HG02623 (cell line): ENCODE results near the gene COPRS.

ENCODE experiments used
- ATAC-seq: cut with Tn5 transposase; IDR thresholded peaks from one replicate; pipeline ENCODE4 v1.9.1; 2021; ENCODE audit warnings: moderate library complexity; ENCODE audit not compliant: unreplicated experiment

COPRS gene, protein sequence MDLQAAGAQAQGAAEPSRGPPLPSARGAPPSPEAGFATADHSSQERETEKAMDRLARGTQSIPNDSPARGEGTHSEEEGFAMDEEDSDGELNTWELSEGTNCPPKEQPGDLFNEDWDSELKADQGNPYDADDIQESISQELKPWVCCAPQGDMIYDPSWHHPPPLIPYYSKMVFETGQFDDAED

GRCh38 chr17:31858642-31859486, at the start of gene COPRS:
Gene COPRS (minus strand): TSS chr17:31859244. CDS start chr17:31859199, 45 bp downstream.
- peak; percentile 75 for ATAC-seq

DNA sequence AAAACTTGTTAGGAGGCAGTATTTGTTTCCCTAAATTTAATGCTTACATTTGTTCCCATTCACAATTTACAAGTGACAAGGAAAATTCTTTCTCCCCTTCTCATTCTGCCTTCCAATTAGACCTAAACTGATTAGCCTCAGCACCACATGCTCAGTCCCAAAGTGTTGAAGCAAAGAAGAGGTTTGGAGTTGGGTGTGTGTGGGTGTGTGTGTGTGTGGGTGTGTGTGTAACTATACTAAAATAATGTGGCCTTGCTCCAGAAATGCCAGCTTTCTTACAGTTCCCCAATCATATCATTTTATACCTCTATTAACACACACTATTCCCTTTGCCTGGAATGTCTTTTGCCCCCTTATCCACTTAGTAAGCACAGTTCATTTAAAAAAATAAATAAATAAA, 49.3 kb upstream of the COPRS start:
- no peak for ATAC-seq

- ATAC-seq = no peak
Observed at GRCh38 chr17:31907342-31907962, 48.4 kb upstream of the COPRS start.

GRCh38 chr17:31903401-31903800, 44.4 kb upstream of the COPRS start:
- no peak for ATAC-seq

DNA sequence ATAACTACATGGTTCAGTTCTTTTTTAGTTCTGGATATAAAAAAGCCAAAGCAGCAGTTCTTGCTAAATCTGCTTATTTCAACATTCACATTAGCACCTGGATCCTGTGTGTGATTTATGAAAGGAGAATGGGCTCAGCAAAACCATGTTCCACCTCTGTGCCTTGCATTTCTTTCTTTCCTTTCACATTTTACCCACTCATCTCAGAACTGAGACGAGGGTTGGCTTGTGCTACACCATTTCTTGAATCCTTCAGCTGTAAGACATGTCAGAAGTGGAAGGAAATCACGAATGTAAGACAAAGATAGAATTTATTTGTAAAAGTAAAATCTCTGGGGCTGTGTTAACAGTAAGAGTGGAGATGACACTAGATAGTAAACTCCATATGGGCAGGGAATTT, 43.6 kb upstream of the COPRS start:
- no peak for ATAC-seq

DNA sequence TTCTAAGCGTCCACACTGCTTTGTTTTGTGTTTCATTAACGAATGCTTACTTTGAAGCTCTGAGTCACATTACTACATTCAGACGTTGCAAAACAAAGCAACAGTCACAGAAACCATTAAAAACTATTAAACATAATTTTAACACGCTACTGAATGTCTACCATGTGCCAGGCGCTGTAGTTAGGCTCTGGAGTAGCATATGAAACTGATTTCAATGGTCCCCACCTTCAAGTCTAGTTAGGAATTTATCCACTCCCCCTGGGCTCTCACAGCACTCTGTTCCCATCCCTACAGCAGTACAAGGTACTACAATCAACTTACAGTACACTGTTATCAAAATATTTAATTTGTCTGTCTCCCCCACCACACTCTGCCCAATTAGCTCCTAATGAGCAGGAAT, 41.8 kb upstream of the COPRS start:
- ATAC-seq = no peak

DNA sequence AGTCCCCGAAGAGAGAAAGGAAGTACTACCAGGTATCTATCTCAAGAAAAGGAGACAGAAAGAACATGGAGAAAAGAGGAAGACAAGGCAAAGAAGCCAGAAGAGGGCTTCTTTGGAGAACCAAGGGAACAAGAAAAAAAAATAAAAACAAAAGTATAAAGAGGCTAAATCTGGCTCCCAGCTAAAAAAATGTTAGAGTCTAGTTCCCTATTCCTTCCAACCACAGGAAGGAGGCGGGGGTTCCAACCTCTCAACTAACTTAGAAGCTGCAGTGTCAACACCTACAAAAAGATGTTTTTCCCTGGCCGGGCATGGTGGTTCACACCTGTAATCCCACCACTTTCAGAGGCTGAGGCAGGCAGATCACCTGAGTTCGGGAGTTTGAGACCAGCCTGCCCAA, 29.1 kb upstream of the COPRS start:
- no peak for ATAC-seq

DNA sequence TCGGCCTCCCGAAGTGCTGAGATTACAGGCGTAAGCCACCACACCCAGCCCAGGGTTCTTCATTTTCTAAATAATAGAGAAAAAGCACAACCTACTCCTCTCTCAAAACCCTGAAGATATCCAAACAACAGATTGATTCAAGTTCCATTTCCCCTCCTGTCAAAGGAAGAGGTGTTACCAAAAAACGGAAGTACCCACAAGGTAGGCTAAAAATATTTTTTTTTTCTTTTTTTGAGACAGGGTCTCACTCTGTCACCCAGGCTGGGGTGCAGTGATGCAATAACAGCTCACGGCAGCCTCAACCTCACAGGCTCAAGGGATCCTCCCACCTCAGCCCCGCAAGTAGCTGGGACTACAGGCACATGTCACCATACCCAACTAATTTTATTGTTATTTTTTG, 23.5 kb upstream of the COPRS start:
- ATAC-seq = no peak

- no peak for ATAC-seq
Observed at GRCh38 chr17:31880311-31880710, 21.3 kb upstream of the COPRS start.

- ATAC-seq = no peak
Observed at GRCh38 chr17:31878703-31879073, 19.6 kb upstream of the COPRS start.

DNA sequence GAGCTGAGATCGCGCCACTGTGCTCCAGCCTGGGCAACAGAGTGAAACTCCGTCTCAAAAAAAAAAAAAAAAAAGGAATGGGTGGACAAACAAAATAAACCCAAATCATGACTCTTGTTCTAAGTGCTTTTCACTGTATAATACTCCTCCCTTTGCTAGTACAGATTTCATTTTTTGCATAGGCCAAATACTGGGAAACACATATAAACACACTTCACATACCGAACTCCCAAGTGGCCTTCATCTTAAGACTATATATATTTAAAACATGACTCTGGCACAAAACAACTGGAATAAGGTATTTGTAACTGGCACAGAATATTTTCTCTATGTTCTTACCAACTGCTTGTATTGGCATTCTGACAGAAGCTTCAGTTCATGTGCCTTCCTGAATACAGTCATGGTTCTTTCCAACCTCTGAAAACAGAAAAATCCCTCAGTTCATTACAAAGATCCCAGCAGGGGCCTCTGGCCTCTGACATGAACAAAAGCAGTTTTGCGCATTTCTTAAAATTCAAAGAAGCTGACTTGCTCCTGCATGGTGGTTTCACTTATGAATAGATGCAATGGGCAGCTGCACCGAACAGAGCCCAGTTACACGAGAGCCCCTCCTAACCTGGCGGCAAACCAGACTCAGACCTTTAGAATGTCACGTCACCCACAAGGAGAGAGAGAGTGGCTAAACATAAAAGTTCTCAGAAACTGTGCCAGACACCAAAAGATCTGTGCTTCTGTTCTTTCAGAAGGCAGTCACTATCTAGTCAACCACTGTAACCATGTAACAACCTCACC, 19.1 kb upstream of the COPRS start:
- no peak for ATAC-seq

- ATAC-seq = no peak
Observed at GRCh38 chr17:31877341-31877740, 18.3 kb upstream of the COPRS start.

DNA sequence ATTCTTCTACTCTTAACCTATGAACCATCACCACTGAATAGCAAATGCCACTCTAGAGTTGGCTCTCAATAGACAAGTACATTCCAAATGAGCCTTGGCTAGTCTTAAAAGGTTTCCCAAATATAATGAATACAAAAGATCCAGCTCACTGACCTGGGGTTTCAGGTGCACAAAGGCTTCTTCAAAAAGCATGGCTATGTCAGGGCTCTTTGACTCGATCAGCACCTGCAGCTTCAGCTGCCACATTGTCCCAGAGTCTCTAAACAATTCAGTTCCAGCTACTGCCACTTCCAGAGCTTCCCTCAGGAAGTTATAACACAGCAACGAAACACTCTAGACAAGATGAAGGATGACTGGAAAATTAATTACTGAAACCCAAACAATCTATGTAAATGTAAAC, 16.0 kb upstream of the COPRS start:
- ATAC-seq = no peak

- ATAC-seq = no peak
Observed at GRCh38 chr17:31869797-31870568, 10.9 kb upstream of the COPRS start.

- ATAC-seq = no peak
Observed at GRCh38 chr17:31869031-31869430, 10.0 kb upstream of the COPRS start.

GRCh38 chr17:31859487-31860008, 504 bp upstream of the COPRS start:
- no peak for ATAC-seq

GRCh38 chr17:31857920-31858641, 963 bp downstream of the COPRS start:
- no peak for ATAC-seq

GRCh38 chr17:31856750-31857149, 2.3 kb downstream of the COPRS start:
- ATAC-seq = no peak

DNA sequence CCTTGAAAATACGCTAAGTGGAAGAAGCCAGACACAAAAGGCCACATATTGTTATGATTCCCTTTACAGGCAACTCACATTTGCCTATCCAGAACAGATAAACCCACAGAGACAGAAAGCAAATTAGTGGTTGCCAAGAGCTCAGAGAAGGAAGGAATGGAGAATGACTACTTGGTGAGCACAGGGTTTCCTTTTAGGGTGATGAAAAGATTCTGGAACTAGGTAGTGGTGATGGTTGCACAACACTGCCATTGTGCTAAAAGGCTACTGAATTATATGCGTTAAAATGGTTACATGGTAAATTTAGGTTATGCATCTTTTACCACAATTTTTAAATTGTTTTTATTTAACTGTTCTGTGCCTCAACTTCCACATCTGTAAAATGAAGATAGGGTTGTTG, 4.4 kb downstream of the COPRS start:
- no peak for ATAC-seq
